Sigmoid colon (tissue), 4 donors: ENCODE measurements around the gene CREB3L2.

Experiments used
- CTCF ChIP-seq, 4 experiments: fragments of 450-650 bp in 3 of 4; fragments of 200-600 bp in 1 of 4; IDR thresholded peaks; one replicate each; pipeline ENCODE4 v1.5.1; 2016 to 2019; ENCODE audit warnings: antibody characterized with exemption in 4 of 4, mild to moderate bottlenecking in 3 of 4, moderate library complexity in 2 of 4
- EP300 ChIP-seq, 4 donors: sonication (generic); formaldehyde crosslinking; IDR thresholded peaks; one replicate each; pipeline ENCODE4 v1.6.1; 2017; ENCODE audit warnings: antibody characterized with exemption in 4 of 4
- POLR2A ChIP-seq, 2 donors: fragments of 450-650 bp; IDR thresholded peaks; one replicate each; pipeline ENCODE4 v1.6.1; 2016; ENCODE audit warnings: antibody characterized with exemption in 2 of 2, mild to moderate bottlenecking in 2 of 2, moderate library complexity in 2 of 2
- POLR2AphosphoS5 ChIP-seq, 4 donors: sonication (generic); formaldehyde crosslinking; IDR thresholded peaks; one replicate each; pipeline ENCODE4 v1.6.1; 2017; ENCODE audit warnings: antibody characterized with exemption in 4 of 4

GRCh38 chr7:137949416-137950262, 52.2 kb downstream of the CREB3L2 start:
- no peak for TF ChIP-seq CTCF (IDR thresholded peaks at IDR 0.05)
- TF ChIP-seq POLR2A (IDR thresholded peaks at IDR 0.05), result no peak
- no peak for TF ChIP-seq POLR2AphosphoS5 (IDR thresholded peaks at IDR 0.05)
- no peak for TF ChIP-seq EP300 (IDR thresholded peaks at IDR 0.05)
